Activated T-helper 1 cell treated with Interleukin-2 at 50 U/mL for 16 hours (primary cell): ENCODE results near the gene SLC46A1.

ENCODE experiments used
- DNase-seq: peaks from one replicate; pipeline ENCODE4 v3.0.0-alpha.2; 2020; ENCODE audit warnings: low read depth

The SLC46A1 gene

DNA sequence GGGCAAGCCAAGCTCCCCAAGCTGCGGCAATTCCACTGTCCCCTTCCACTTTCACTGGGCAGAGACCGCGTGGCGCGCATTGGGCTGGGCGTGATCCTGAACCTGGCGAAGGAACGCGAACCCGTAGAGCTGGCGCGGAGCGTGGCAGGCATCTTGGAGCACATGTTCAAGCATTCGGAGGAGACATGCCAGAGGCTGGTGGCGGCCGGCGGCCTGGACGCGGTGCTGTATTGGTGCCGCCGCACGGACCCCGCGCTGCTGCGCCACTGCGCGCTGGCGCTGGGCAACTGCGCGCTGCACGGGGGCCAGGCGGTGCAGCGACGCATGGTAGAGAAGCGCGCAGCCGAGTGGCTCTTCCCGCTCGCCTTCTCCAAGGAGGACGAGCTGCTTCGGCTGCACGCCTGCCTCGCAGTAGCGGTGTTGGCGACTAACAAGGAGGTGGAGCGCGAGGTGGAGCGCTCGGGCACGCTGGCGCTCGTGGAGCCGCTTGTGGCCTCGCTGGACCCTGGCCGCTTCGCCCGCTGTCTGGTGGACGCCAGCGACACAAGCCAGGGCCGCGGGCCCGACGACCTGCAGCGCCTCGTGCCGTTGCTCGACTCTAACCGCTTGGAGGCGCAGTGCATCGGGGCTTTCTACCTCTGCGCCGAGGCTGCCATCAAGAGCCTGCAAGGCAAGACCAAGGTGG, 24.7 kb downstream of the SLC46A1 start:
- DNase-seq, result no peak

DNA sequence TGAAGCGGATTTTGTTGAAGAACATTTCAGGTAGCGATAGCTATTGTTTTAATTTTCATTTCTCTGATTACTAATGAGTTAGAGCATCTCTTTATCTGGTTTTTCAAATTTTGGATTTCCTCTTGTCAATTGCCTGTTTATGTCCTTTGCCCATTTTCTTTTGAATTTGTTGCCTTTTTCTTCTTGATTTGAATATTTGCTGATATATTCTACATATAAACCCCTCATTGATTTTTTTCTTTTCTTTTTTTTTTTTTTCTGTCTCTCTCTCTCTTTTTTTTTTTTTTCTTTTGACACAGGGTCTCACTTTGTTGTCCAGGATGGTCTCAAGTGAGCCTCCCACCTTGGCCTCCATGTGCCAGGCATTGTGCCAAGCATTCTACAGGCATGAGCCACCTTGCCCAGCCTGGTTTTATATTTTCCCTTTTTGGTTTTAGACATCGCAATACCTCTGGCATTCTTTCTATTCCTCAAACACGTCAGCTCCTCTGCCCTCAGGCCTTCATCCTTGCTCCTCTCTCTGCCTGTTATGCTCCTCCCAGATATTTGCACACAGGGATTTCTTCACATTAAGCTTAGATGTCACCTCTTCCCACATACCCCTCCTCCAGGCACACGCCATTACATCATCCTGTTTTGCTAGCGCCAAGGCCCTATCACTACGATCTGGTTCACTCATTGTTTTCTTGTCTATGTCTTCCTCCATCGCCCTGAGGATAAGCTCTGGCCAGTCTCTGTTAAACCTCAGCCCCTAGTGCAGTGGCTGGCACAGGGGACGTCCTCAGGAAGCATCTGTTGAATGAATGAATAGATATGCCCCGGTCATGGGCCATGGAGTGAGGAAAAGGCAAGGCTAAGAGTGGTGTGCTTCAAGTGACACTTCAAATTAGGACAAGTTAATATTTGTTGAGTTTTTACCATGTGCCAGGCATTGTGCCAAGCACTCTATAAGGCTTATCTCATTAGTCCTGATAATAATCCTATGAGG, 25.9 kb downstream of the SLC46A1 start:
- no peak for DNase-seq

DNA sequence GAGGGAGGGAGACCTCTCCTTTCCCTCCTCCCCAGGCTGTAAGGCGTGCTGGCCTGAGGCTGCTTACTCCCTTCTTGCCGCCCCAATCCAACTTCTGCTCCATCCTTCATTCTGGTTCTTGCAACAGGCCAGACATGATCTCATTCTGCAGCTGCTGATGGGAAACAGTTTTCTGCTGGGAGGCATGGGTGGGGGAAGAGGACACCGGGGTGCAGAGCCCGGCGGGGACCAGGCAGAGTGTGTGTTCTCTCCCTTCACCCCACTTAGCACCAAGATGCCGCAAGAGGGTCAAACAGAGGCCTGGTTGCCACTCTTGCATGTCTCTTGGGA, 33.1 kb downstream of the SLC46A1 start:
- DNase-seq, result no peak

DNA sequence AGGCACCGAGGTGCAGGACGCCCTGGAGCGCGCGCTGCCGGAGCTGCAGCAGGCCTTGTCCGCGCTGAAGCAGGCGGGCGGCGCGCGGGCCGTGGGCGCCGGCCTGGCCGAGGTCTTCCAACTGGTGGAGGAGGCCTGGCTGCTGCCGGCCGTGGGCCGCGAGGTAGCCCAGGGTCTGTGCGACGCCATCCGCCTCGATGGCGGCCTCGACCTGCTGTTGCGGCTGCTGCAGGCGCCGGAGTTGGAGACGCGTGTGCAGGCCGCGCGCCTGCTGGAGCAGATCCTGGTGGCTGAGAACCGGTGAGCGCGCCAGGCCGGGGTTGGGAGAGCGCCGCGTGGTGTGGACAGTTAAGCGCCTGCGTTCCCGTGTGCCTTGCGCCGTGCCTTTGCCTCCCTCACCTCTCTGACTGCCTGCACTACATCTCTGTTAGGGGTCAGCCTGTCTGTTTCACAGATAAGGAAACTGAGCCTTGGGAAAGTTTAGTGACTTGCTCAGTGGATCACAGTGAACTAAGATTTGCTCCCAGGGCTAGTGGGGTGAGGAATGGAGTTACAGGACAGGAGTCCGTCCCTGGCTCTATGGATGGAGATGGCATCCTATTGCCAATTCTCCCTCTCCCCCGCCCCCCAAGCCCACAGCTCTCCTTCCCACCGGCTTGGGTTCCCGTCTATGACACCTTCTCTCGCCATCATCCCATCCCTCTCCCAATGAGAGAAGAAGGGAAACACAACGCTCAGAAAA, 33.6 kb downstream of the SLC46A1 start:
- DNase-seq, result no peak

DNA sequence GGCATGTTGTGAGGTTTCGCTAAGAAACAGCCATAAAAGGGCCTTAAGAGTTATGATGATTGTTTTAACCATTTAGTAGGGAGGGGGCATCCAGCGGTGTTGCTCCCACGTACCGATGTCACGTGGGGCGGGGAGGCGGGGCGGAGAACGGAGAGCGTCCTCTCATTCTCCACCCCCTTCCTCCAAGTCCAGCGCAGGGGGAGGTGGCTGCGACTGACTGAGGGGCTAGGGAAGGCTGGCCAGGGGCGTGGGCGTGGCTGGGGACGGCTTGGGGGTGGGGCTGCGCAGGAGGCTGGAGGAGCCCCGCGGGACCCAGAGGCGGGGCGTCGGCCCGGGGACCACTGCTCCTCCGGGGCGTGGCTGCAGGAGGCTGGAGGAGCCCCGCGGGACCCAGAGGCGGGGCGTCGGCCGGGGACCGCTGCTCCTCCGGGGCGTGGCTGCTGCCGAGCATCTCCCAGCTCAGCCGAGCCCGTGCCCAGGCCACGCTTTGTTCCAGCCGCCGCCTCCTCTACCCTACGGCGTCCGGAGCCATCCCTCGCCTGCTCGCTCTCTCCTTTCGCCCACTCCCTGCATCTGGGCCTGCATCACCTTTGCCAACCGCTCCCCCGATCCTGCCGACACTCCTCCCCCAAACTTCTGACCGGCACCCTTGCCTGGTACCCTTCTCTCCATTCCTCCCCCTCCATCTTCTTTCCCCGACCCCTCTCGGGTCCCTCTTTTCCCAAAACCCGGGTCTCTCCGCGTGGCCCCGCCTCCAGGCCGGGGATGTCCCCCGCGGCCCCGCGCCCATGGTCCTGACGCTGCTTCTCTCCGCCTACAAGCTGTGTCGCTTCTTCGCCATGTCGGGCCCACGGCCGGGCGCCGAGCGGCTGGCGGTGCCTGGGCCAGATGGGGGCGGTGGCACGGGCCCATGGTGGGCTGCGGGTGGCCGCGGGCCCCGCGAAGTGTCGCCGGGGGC, 34.5 kb downstream of the SLC46A1 start, which contains the start of gene SARM1:
Gene SARM1, plus strand, starts transcription at position 450 of the 958 bp plus-strand sequence. Its CDS starts 339 bp downstream, at position 789.
- DNase-seq, result peak; percentile 70

DNA sequence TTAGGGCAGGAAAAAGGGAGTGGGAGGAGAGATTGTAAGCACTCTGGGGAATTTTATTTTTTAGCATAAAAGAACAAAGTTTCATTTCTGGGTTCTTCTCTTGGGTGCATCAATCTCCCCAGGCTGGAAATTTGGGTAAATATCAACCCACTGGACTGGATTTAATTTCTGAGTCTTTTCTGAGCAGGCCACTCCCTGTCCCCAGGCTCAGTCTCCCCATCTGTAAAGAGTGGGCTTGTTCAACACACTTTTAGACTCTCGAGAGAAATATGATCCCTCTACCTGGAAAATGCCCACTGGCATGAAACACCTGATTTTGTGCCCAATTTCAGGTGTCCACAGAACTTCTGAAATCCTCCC, 35.3 kb downstream of the SLC46A1 start:
- DNase-seq, result no peak

DNA sequence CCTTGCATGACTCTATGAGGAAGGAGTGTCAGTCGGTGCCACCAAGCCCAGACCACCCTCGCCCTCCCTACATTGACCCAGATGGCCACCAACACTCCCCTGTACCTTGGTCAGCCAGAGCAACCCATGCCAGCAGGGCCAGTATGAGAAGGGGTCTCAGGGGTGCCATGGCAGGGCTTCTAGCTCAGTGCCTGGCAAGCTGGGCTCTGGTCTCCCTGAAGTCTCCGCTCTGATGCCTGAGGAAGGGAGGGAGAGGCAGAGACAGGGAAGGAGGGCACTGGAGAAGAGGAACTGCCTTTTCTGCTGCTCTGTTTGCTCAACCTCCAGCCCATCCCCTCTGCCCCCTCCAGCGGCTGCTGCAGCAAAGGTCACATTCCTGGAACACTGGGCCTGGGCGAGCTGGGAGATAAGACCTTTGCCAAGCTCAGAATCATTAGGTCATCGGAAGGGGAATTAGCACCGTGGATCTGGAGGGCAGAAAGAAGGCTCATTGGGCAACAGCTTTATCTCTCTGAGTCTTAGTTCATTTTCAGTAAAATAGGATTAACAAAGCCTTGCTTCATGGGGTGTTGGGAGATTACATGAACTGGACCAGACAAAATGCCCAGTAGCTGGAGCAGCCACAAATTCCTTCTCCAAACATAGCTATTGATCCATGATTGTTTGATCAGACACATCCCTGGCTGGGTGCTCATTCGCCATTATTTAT, 35.8 kb downstream of the SLC46A1 start, which contains the start of gene VTN:
Gene VTN, minus strand, starts transcription at position 273 of the 709 bp plus-strand sequence. Its CDS starts 104 bp downstream, at position 169.
- DNase-seq, result no peak

DNA sequence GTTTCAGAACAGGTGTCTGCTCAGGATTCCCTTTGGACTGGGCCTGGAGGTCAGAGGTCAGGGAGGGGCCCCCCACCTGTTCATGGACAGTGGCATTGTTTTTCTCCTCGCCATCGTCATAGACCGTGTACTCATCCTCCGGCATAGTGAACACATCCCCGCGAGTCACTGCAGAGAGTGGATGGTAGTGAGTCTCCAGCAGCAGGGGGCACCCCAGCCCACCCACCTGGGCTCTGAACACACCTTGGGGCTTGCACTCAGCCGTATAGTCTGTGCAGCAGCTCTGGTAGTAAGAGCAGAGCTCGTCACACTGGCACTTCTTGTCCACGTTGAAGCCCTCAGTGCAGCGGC, 36.4 kb downstream of the SLC46A1 start:
- no peak for DNase-seq

DNA sequence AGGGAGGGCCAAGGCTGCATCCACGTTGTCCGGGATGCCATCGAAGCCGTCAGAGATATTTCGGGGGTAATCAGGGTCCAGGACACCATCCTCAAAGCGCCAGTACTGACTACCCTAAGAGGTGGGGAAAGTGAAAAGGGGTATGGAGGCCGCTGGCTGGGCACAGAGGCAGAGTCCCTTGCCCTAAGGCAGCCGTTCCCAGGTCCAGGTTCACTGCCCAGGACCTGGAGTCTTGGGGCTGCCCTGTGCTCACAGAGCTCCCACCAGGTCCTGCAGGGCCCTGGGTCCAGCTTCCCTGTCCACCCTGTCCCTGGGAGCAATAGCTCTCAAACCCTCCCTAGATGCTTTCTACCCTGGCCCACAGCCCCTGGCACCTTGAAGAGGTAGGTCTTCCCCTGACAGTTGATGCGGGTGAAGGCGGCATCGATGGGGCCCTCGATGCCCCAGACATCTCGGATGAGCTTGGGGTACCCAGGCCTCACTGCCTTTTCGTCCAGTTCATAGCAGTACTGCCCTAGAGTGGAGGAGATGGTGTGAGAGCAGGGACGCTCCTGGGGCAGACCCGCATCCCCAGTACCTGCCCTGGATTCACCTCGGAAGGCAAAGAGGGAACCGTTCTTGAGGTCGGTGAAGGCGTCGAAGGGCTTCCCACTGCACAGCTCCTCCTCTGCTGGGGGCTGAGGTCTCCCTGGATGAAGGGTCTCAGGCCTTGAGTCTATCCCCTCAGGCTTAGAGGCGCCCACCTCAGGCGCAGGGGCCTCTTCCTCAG, 36.9 kb downstream of the SLC46A1 start:
- no peak for DNase-seq

DNA sequence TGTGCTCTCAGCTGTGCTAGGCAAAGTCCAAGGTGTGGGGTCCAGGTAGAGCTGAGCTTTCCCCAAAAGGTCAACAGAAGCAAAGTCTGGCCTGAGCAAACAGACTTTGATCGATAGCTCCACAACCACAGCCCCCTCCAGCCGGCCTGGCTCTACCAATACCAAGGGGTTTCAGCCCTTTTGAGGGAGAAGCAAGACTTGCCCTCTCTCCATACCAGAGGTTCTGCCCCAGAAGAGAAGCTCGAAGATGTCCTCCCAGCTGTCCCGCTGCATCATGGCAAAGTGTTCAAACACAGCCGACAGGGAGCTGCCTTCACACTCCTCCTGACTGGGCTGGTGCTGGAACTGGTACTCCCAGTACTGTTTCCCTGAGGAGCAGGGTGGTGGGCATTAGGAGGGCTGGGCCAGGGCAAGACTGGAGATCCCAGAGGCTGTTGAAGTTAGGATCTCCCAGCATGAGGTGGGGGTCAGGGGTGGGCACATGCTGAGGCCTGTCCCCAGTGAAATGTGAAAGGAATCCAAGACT, 37.6 kb downstream of the SLC46A1 start:
- no peak for DNase-seq

DNA sequence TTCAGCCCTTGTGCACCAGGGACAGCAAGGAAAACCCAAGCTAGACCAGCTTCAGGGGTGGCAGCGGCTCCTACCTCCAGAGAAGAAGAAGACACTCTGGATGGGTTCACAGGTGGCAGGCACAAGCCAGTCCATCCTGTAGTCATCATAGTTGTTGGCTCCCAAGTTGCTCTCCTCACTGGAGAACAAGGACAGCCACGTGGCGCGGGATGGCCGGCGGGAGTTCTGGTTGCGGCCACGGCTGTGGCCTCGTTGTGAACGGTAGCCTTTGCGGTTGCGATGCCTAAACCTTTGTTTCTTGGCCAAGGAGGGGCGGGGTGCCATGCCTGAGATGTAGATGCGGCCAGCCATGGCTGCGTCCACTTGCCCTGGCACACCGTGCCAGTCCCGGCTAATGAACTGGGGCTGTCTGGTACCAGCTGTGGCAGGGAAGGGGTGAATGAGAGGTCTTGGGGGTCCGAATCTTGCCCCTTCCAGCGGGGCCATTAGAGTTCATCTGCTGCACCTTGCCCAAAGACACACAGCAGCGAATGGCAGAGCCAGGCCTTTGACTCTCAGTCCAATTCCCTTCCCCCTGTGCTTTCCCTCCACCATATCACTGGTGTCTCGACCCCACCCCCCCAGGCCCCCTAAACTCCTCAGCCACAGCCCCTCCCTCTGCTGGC, 38.2 kb downstream of the SLC46A1 start:
- no peak for DNase-seq

DNA sequence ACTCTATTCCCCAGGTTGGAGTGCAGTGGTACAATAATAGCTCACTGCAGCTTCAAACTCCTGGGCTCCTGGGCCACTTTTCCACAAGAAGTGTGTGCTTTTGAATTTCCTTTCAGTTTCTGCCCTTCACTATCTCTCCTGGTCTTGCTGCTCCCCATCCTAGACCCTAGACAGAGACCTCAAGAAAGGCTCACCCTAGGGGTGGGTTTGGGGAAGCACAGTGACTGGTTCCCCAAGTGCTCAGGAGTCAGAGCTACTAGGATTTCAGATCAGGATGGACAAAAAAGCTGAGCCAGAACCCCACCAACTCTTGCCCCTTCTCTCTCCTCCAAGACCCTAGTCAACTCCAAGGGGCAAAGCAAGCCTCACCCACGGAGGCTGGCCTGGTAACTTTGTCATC, 39.4 kb downstream of the SLC46A1 start:
- DNase-seq, result no peak

DNA sequence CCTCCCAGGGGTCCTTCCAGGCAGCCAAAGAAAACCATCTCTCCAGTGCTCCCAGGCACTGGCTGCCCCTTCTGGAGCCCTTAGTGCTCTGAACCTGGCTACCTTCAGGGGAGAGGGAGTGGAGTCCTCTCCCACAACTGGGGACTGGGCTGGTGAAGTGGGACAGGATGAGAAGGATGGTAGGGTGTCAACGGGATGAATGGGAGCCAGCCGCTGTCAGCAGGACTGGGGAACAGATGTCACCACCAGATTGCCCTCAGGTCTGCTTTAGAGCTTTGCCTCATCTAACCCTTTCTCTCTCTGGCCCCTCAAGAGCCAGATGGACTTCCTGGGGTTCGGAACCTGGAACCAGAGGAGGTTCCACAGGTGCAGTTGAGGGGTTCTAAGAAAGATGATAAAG, 40.5 kb downstream of the SLC46A1 start:
- DNase-seq, result no peak

DNA sequence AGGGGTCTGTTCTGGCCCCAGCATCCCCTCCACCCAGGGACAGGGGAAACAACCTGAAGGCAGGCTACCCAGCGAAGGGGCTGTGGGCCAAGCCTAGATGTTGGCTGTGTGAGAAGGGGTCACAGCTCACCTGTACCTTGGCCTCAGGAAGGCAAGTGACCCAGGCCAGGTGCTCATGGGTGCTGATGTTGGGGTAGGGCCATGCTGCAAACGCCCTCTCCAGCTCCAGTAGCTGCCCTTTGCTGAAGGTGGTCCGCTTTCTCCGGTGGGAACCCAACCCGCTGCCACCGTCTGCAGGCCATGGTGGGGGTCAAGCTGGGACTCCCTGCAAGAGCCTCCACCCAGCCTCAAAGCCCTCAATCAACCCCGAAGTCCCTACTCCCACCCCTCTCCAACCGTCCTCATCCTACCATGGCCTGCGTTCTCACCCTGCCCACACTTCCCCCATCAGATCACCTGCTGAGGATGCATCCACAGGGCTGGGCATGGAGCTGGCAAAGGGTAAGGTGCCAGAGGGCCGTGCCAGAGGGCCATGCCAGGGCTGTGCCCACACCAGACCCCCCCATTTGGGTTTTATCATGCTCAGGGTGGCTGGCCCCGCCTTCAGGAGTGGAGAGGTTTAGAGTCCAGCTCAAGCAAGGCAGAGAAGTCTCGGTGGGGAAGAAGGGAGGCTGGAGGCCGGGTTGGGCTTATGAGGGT, 41.2 kb downstream of the SLC46A1 start, which contains the start of gene SEBOX:
Gene SEBOX, minus strand, starts transcription at position 535 of the 699 bp plus-strand sequence. Its CDS starts 48 bp downstream, at position 487.
- no peak for DNase-seq

DNA sequence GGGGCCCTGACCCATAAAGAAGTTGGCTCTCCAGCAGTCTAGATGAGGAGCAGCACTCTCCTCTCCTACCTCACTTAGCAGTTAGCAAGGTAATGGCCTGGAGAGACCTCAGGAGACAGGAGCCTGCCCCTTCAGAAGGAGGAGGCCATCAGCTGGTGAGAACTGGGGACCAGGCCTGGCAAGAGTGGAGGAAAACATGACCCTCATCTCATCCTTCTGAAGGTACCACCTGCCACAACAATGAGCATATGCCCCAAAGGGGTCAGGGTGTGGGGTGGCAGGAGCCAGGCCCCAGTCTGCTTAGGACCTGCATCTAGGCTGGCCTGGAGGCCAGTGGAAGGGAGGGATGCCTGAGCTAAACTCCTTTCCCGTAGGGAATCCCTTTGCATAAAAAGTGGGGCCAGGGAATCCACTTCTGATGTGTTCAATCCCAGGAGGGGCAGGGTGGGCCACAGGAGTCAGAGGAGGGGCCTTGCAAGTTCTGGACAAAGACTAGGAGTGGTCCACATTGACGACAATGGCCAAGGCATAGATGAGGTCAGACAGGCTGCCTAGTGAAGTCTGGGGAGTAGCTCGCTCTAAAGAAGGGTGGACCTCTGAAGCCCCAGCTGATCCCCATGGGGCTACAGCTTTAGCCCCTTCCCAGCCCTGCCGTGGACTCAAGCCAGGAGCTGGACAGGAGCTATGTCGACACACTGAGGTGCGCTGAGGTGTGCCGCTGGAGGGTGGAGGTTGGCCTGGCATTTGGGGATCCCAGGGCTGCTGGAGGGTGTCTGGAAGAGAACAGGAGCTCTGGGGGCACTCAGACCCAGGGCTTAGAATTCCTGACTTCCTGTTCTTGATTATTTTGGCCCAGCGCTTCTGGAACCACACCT, 42.0 kb downstream of the SLC46A1 start:
- DNase-seq, result no peak

DNA sequence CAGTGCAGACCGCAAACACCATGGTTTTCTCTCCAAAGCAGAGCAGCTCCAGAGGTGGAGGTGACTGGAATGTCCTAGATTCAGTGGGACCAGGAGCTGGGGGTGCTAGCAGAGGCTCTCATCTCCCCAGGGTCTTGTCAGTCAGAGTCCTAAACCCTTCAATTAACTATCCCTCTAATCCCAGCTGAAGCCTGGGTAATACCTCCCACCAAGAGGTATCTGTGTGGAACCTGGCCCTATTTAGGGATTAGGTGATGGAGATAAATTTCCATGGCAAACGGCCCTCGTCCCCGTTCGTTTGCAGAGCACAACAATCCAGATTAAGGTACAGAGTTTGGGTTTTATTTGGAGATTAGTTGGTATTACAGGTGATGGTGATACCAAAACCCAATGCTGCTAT, 42.8 kb downstream of the SLC46A1 start:
- no peak for DNase-seq

DNA sequence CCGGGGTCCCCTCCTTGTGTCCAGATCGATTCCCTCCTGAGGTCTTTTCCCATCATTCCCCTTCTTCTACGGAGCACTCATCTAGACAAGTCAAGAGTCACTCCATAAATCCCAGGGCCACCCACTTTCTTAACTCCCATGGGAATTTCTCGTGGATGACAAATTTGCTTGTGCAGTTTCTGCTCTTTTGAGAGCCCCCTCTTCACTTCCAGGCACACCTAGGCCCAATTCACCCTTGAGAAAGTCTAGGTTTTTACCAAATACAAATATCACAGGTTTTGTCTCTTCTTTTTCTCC, 48.2 kb downstream of the SLC46A1 start:
- DNase-seq, result no peak
